ENCODE data around the gene CNOT1. TPM values are rescaled to one million over a fixed set of nuclear protein-coding genes. Genes with fewer than 3 reads are reported as not detected.

Gene CNOT1
- total RNA-seq, 1 experiment from 2014 or later: 328 TPM

- H3K79me1 ChIP-seq (ENCODE audit: insufficient read depth, low read depth, low read length, poor library complexity, severe bottlenecking): no peaks in the 10 kb centered on the region
- no peak overlapping the region for H2AK5ac ChIP-seq (ENCODE audit: insufficient read length, low read length)
- Mint-ChIP-seq H3K9me3 (no peaks in the 10 kb centered on the region), H3K27me3 (ENCODE audit: low read depth) (no peaks in the 10 kb centered on the region), H3K36me3 (ENCODE audit: insufficient read depth in 1 of 3, low read depth in 3 of 3) (peaks cover 9 to 24% (median 11%) of the 10 kb centered on the region in 3 experiments), H3K27ac (no peak overlapping the region), H3K4me3 (no peak overlapping the region; a peak in 1 of 5 replicates), H3K4me1 (peaks cover 6 to 9% of the 10 kb centered on the region in 2 experiments)
- H3K4me2 ChIP-seq (ENCODE audit: insufficient read depth, insufficient read length, low read length): no peak overlapping the region
- no peak overlapping the region for H3T11ph ChIP-seq (ENCODE audit: low read length)
- no peak overlapping the region for H2AFZ ChIP-seq (ENCODE audit: low read length)
- no peak overlapping the region for H3K56ac ChIP-seq (ENCODE audit: insufficient read length, low read depth, low read length)
- H3K79me2 ChIP-seq (ENCODE audit: insufficient read depth, low read length): no peaks in the 10 kb centered on the region
- no peak overlapping the region for H3K14ac ChIP-seq (ENCODE audit: insufficient read depth, low read length)
- H3K23ac ChIP-seq (ENCODE audit: insufficient read length, low read depth, low read length): no peak overlapping the region
- no peak overlapping the region for H2BK12ac ChIP-seq (ENCODE audit: insufficient read length, low read depth, low read length)
- H2BK20ac ChIP-seq (ENCODE audit: low read depth, low read length, poor library complexity, severe bottlenecking): no peak overlapping the region
- TF ChIP-seq, protein P1, sequence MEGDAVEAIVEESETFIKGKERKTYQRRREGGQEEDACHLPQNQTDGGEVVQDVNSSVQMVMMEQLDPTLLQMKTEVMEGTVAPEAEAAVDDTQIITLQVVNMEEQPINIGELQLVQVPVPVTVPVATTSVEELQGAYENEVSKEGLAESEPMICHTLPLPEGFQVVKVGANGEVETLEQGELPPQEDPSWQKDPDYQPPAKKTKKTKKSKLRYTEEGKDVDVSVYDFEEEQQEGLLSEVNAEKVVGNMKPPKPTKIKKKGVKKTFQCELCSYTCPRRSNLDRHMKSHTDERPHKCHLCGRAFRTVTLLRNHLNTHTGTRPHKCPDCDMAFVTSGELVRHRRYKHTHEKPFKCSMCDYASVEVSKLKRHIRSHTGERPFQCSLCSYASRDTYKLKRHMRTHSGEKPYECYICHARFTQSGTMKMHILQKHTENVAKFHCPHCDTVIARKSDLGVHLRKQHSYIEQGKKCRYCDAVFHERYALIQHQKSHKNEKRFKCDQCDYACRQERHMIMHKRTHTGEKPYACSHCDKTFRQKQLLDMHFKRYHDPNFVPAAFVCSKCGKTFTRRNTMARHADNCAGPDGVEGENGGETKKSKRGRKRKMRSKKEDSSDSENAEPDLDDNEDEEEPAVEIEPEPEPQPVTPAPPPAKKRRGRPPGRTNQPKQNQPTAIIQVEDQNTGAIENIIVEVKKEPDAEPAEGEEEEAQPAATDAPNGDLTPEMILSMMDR (conservative IDR thresholded peaks at IDR 0.05): no peak
- no peak overlapping the region for H3K18ac ChIP-seq (ENCODE audit: insufficient read length, low read depth, low read length)
- no peaks in the 10 kb centered on the region for H3K4me1 ChIP-seq (ENCODE audit: insufficient read depth, low read length)
- no peaks in the 10 kb centered on the region for H3K27me3 ChIP-seq (ENCODE audit: insufficient read depth, low read length)
- H3K27ac ChIP-seq (ENCODE audit: insufficient read length, low read depth, low read length): no peak overlapping the region
- H3K9me3 ChIP-seq (ENCODE audit: control insufficient read depth, low read depth, low read length): no peaks in the 10 kb centered on the region
- H4K20me1 ChIP-seq (ENCODE audit: control insufficient read depth, insufficient read depth, insufficient read length): no peaks in the 10 kb centered on the region
- no peak overlapping the region for H4K91ac ChIP-seq (ENCODE audit: insufficient read length, low read depth, low read length)
- H3K9ac ChIP-seq (ENCODE audit: extremely low read depth, insufficient read length, low read length): no peak overlapping the region
- no peak overlapping the region for H2BK5ac ChIP-seq (ENCODE audit: insufficient read length, low read length)
- WGBS (ENCODE audit: extremely low coverage, insufficient read length, low lambda C conversion rate): no CpG with 5 or more reads among the region's 5 CpGs
- no peak overlapping the region for H3K4ac ChIP-seq (ENCODE audit: low read depth, low read length)
- no peak for DNase-seq
- H4K8ac ChIP-seq (replicated peaks; ENCODE audit: insufficient read length, low read depth, low read length): no peak overlapping the region
- no peak overlapping the region for H4K5ac ChIP-seq (ENCODE audit: insufficient read length, low read depth, low read length)
- no peak overlapping the region for H2BK15ac ChIP-seq (ENCODE audit: low read depth, low read length)
- no peaks in the 10 kb centered on the region for H3K23me2 ChIP-seq (ENCODE audit: insufficient read length, low read depth, low read length, poor library complexity, severe bottlenecking)
- no peak overlapping the region for H2BK120ac ChIP-seq (ENCODE audit: low read depth, low read length, poor library complexity, severe bottlenecking)
Observed at GRCh38 chr16:58508671-58509251, 120.9 kb downstream of the CNOT1 start.

Measured in H9 (cell line).